HG03039 (cell line): ENCODE results near the gene MYO9B.

ENCODE experiments used
- ATAC-seq: cut with Tn5 transposase; IDR thresholded peaks from one replicate; pipeline ENCODE4 v1.9.1; 2021; ENCODE audit warnings: mild to moderate bottlenecking, moderate library complexity; ENCODE audit not compliant: unreplicated experiment

The MYO9B gene

GRCh38 chr19:17237747-17238706 is 162.4 kb downstream of the MYO9B start:
- no peak for ATAC-seq

- no peak for ATAC-seq
These were observed 164.6 kb downstream of the MYO9B start for GRCh38 chr19:17240062-17240752.

- ATAC-seq = no peak
These were observed 165.3 kb downstream of the MYO9B start for GRCh38 chr19:17240826-17241399.

GRCh38 chr19:17242431-17243208 is 167.0 kb downstream of the MYO9B start:
- ATAC-seq = no peak

- no peak for ATAC-seq
These were observed 167.7 kb downstream of the MYO9B start for GRCh38 chr19:17243211-17243829.

GRCh38 chr19:17243830-17244617 is 168.4 kb downstream of the MYO9B start:
- no peak for ATAC-seq

GRCh38 chr19:17244618-17245534 is 169.3 kb downstream of the MYO9B start:
- peak; percentile 3 for ATAC-seq

- no peak for ATAC-seq
These were observed 170.0 kb downstream of the MYO9B start, which contains the start of gene NR2F6 for GRCh38 chr19:17245535-17245984. Gene NR2F6, minus strand, starts transcription at chr19:17245919. Its CDS starts 699 bp downstream, at chr19:17245220.

GRCh38 chr19:17246681-17247425 is 171.3 kb downstream of the MYO9B start:
- no peak for ATAC-seq

- ATAC-seq = no peak
These were observed 172.6 kb downstream of the MYO9B start for GRCh38 chr19:17248011-17248776.

GRCh38 chr19:17249887-17250548 is 174.4 kb downstream of the MYO9B start:
- no peak for ATAC-seq

- no peak for ATAC-seq
These were observed 179.1 kb downstream of the MYO9B start for GRCh38 chr19:17254636-17255035.

- no peak for ATAC-seq
These were observed 179.6 kb downstream of the MYO9B start for GRCh38 chr19:17255150-17255621.

GRCh38 chr19:17256130-17256529 is 180.6 kb downstream of the MYO9B start:
- ATAC-seq = no peak

- no peak for ATAC-seq
These were observed 183.7 kb downstream of the MYO9B start for GRCh38 chr19:17259118-17259780.

GRCh38 chr19:17259934-17260333 is 184.4 kb downstream of the MYO9B start:
- ATAC-seq = no peak
